Mesenchymal stem cell (in vitro differentiated cells and primary cell): ENCODE measurements around the gene AGPAT2.

Source experiments
- DNase-seq: peaks from one replicate; pipeline ENCODE4 v3.0.0-alpha.2; 2013
- H2AFZ ChIP-seq: one replicate; pipeline ENCODE4 v1.6.1; 2013; ENCODE audit warnings: low read depth, mild to moderate bottlenecking, control low read depth, inconsistent platforms, low read length, moderate library complexity
- H2AK5ac ChIP-seq: 2 replicates; pipeline ENCODE4 v1.6.1; 2013; ENCODE audit warnings: low read length, moderate library complexity, mild to moderate bottlenecking, inconsistent platforms; ENCODE audit not compliant: severe bottlenecking
- H2BK120ac ChIP-seq: one replicate; pipeline ENCODE4 v1.6.1; 2013; ENCODE audit warnings: low read depth, mild to moderate bottlenecking, inconsistent platforms, low read length, moderate library complexity
- H2BK12ac ChIP-seq, 2 experiments: one replicate each; pipeline ENCODE4 v1.6.1; 2013; ENCODE audit warnings: inconsistent platforms in 2 of 2, low read length in 2 of 2, mild to moderate bottlenecking in 2 of 2, moderate library complexity in 2 of 2, control low read depth in 1 of 2
- H2BK15ac ChIP-seq: one replicate; pipeline ENCODE4 v1.6.1; 2013; ENCODE audit warnings: mild to moderate bottlenecking, low read depth, inconsistent platforms; ENCODE audit not compliant: poor library complexity, severe bottlenecking
- H2BK5ac ChIP-seq: 2 replicates; pipeline ENCODE4 v1.6.1; 2013; ENCODE audit warnings: low read depth, mild to moderate bottlenecking, low read length, control low read depth, inconsistent platforms; ENCODE audit not compliant: poor library complexity, severe bottlenecking
- H3K14ac ChIP-seq, 2 experiments: one replicate each; pipeline ENCODE4 v1.6.1; 2013; ENCODE audit warnings: inconsistent platforms in 2 of 2, low read length in 2 of 2, control low read depth in 1 of 2, mild to moderate bottlenecking in 1 of 2, moderate library complexity in 1 of 2
- H3K18ac ChIP-seq, 2 experiments: one replicate each; pipeline ENCODE4 v1.6.1; 2013; ENCODE audit warnings: inconsistent platforms in 2 of 2, low read length in 2 of 2, control low read depth in 1 of 2, low read depth in 1 of 2, mild to moderate bottlenecking in 1 of 2
- H3K23ac ChIP-seq, 2 experiments: one replicate each; pipeline ENCODE4 v1.6.1; 2013; ENCODE audit warnings: inconsistent platforms in 2 of 2, low read length in 2 of 2, mild to moderate bottlenecking in 2 of 2, moderate library complexity in 2 of 2, control low read depth in 1 of 2
- H3K27ac ChIP-seq: 2 replicates; pipeline ENCODE4 v1.5.1; 2013; ENCODE audit warnings: mild to moderate bottlenecking, moderate library complexity, low read length, control low read depth, inconsistent platforms; ENCODE audit not compliant: poor library complexity, severe bottlenecking
- H3K27me3 ChIP-seq, 2 experiments: 2 replicates each; pipeline versions ENCODE4 v1.6.1 to v1.7.0; 2013; ENCODE audit warnings: low read length in 2 of 2, mild to moderate bottlenecking in 2 of 2, moderate library complexity in 2 of 2, control low read depth in 1 of 2, inconsistent platforms in 1 of 2; ENCODE audit not compliant: control insufficient read depth in 1 of 2, insufficient read depth in 1 of 2
- H3K36me3 ChIP-seq, 2 experiments: 2 replicates each; pipeline versions ENCODE4 v1.6.1 to v1.7.0; 2013; ENCODE audit warnings: low read length in 2 of 2, control low read depth in 1 of 2, inconsistent platforms in 1 of 2, low read depth in 1 of 2, mild to moderate bottlenecking in 1 of 2; ENCODE audit not compliant: insufficient read depth in 2 of 2, control insufficient read depth in 1 of 2
- H3K4ac ChIP-seq, 2 experiments: one replicate each; pipeline ENCODE4 v1.6.1; 2013; ENCODE audit warnings: inconsistent platforms in 2 of 2, low read length in 2 of 2, mild to moderate bottlenecking in 2 of 2, moderate library complexity in 2 of 2, control low read depth in 1 of 2, low read depth in 1 of 2
- H3K4me1 ChIP-seq: 2 replicates; pipeline ENCODE4 v1.6.1; 2013; ENCODE audit warnings: low read depth, low read length, control low read depth; ENCODE audit not compliant: control insufficient read depth, insufficient read depth
- H3K4me2 ChIP-seq: 2 replicates; pipeline ENCODE4 v1.6.1; 2013; ENCODE audit warnings: low read length, mild to moderate bottlenecking, inconsistent platforms; ENCODE audit not compliant: poor library complexity, severe bottlenecking
- H3K4me3 ChIP-seq, 2 experiments: 2 replicates each; pipeline versions ENCODE4 v1.5.1 to v1.7.0; 2013; ENCODE audit warnings: low read length in 2 of 2, mild to moderate bottlenecking in 2 of 2, control low read depth in 1 of 2, low read depth in 1 of 2; ENCODE audit not compliant: insufficient read depth in 1 of 2
- H3K79me1 ChIP-seq: replicated peaks from 2 replicates; pipeline ENCODE4 v1.6.1; 2013; ENCODE audit warnings: mild to moderate bottlenecking, control low read depth, low read length, inconsistent platforms; ENCODE audit not compliant: poor library complexity, severe bottlenecking
- H3K9ac ChIP-seq: 2 replicates; pipeline ENCODE4 v1.7.0; 2013; ENCODE audit warnings: mild to moderate bottlenecking, low read length, moderate library complexity
- H3K9me3 ChIP-seq: 2 replicates; pipeline ENCODE4 v1.7.0; 2013; ENCODE audit warnings: mild to moderate bottlenecking, low read length; ENCODE audit not compliant: control insufficient read depth
- H4K8ac ChIP-seq: one replicate; pipeline ENCODE4 v1.6.1; 2013; ENCODE audit warnings: inconsistent platforms, mild to moderate bottlenecking, low read length, moderate library complexity
- H4K91ac ChIP-seq: one replicate; pipeline ENCODE4 v1.6.1; 2013; ENCODE audit warnings: mild to moderate bottlenecking, low read length, inconsistent platforms
- WGBS: methylation state at CpG from one replicate; pipeline ENCODE4 v1.1.7; 2013; ENCODE audit warnings: mixed read lengths; 5-methylcytosine and 5-hydroxymethylcytosine counted together

Gene AGPAT2

GRCh38 chr9:136629001-136629878 lies 58.0 kb downstream of the AGPAT2 start:
- DNase-seq = no peak
- H3K9ac ChIP-seq = no peak overlapping the region
- H3K14ac ChIP-seq = no peak overlapping the region
- no peak overlapping the region for H2AK5ac ChIP-seq
- no peak overlapping the region for H2BK120ac ChIP-seq
- no peak overlapping the region for H3K4me2 ChIP-seq
- no peak overlapping the region for H2BK5ac ChIP-seq
- peaks cover 0 to 41% of the 10 kb centered on the region in 2 experiments for H3K27me3 ChIP-seq
- H3K9me3 ChIP-seq = no peaks in the 10 kb centered on the region
- H4K91ac ChIP-seq = no peak overlapping the region
- 81% methylated on average over 22 of the region's 22 CpGs for WGBS
- no peak overlapping the region for H3K23ac ChIP-seq
- H3K27ac ChIP-seq = no peak overlapping the region
- H3K4me3 ChIP-seq = no peak overlapping the region
- peak overlapping the region in 1 of 2 experiments; percentile 33 for H2BK12ac ChIP-seq
- H4K8ac ChIP-seq = no peak overlapping the region
- H2BK15ac ChIP-seq = peak overlapping the region; percentile 26
- no peaks in the 10 kb centered on the region for H3K36me3 ChIP-seq
- H3K4ac ChIP-seq = no peak overlapping the region
- H3K4me1 ChIP-seq = peaks cover 27% of the 10 kb centered on the region
- no peak overlapping the region for H2AFZ ChIP-seq
- H3K79me1 ChIP-seq = no peaks in the 10 kb centered on the region
- no peak overlapping the region for H3K18ac ChIP-seq

DNA sequence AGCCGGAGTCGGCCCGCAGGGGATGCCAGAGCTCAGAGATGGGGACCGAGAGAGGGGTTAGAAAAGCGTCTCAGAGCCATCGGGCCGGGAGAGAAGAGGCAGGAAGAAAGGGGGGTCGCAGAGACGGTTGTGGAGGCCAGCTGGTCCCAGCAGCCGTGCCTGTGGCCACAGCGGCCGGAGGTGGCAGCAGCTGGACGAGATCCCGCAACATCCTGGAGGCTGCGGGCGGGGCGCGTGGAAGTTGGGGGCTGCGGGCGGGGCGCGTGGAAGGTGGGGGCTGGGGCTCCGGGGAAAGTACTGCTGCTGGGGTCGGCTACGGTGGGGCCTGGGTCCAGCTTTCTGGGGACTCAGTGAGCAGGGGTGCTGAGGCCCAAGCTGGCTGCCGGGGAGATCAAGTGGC lies 59.0 kb downstream of the AGPAT2 start:
- H3K79me1 ChIP-seq = no peaks in the 10 kb centered on the region

DNA sequence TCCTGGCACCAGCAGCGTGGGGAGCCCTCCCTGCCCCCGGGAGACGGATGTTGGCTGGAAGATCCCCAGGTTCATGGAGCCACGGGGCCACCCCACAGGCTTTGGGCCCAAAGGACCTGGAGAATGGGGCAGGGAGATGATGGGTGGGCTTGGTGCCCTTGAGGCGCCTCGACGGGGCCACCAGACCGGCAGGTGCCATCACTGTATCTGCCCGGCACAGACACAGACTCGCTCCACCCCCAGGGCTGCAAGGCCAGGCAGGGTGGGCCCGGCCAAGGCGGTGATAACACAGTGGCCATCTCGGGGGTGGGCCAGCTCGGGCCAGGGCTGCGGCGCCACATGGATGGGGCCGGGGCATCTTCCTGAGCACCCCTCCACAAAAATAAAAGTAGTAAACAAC lies 59.6 kb downstream of the AGPAT2 start:
- Histone ChIP-seq H3K27me3 (peaks cover 0 to 30% of the 10 kb centered on the region in 2 experiments), H2BK120ac (no peak overlapping the region), H2BK15ac (no peak overlapping the region), H3K36me3 (no peaks in the 10 kb centered on the region), H3K79me1 (no peaks in the 10 kb centered on the region), H4K91ac (no peak overlapping the region), H4K8ac (no peak overlapping the region), H3K4me1 (peaks cover 43% of the 10 kb centered on the region), H2AFZ (no peak overlapping the region), H3K9ac (no peak overlapping the region), H3K14ac (no peak overlapping the region), H3K27ac (no peak overlapping the region), H3K4ac (no peak overlapping the region), H3K18ac (no peak overlapping the region), H2BK12ac (no peak overlapping the region), H2BK5ac (no peak overlapping the region), H3K9me3 (no peaks in the 10 kb centered on the region), H3K4me2 (no peak overlapping the region), H3K4me3 (no peak overlapping the region), H2AK5ac (no peak overlapping the region), H3K23ac (no peak overlapping the region)
- WGBS = 92% methylated on average over 13 of the region's 17 CpGs
- DNase-seq = no peak

More for the DNA sequence above, 59.0 kb downstream of the AGPAT2 start:
- Histone ChIP-seq H3K27ac (no peak overlapping the region), H2BK12ac (no peak overlapping the region), H2BK5ac (no peak overlapping the region), H3K18ac (no peak overlapping the region), H2BK120ac (no peak overlapping the region), H4K8ac (no peak overlapping the region), H3K36me3 (no peaks in the 10 kb centered on the region), H3K9ac (no peak overlapping the region), H3K4me3 (no peak overlapping the region), H3K27me3 (peaks cover 0 to 36% of the 10 kb centered on the region in 2 experiments), H3K4ac (no peak overlapping the region), H3K9me3 (no peaks in the 10 kb centered on the region), H4K91ac (no peak overlapping the region), H2BK15ac (peak overlapping the region; percentile 1), H3K4me1 (peaks cover 37% of the 10 kb centered on the region), H2AFZ (no peak overlapping the region), H2AK5ac (no peak overlapping the region), H3K23ac (no peak overlapping the region), H3K14ac (no peak overlapping the region), H3K4me2 (no peak overlapping the region)
- 85% methylated on average over 26 of the region's 26 CpGs for WGBS
- DNase-seq = no peak

- Histone ChIP-seq H3K79me1 (no peaks in the 10 kb centered on the region), H3K9ac (no peak overlapping the region), H2BK5ac (no peak overlapping the region), H3K4ac (no peak overlapping the region), H3K27ac (no peak overlapping the region), H3K4me2 (no peak overlapping the region), H3K23ac (no peak overlapping the region), H4K91ac (peak overlapping the region; percentile 52), H4K8ac (no peak overlapping the region), H2BK12ac (no peak overlapping the region), H2AFZ (no peak overlapping the region), H3K36me3 (no peaks in the 10 kb centered on the region), H3K27me3 (peaks cover 0 to 31% of the 10 kb centered on the region in 2 experiments), H3K4me3 (no peak overlapping the region), H2AK5ac (no peak overlapping the region), H3K18ac (no peak overlapping the region), H2BK15ac (peak overlapping the region; percentile 37), H3K14ac (peak overlapping the region in 1 of 2 experiments; percentile 19), H2BK120ac (no peak overlapping the region), H3K4me1 (peaks cover 50% of the 10 kb centered on the region), H3K9me3 (no peaks in the 10 kb centered on the region)
- no peak for DNase-seq
- WGBS = 65% methylated on average over 25 of the region's 25 CpGs
Observed at GRCh38 chr9:136626740-136627642, 60.3 kb downstream of the AGPAT2 start.
